Activated B cell treated with CpG ODN at 0.5 μM for 24 hours (primary cell): ENCODE data around the gene SMPD3. TPM values are rescaled to one million over a fixed set of nuclear protein-coding genes. Genes with fewer than 3 reads are reported as not detected.

Experiments used
- ATAC-seq: fragments of 200-7000 bp; cut with Tn5 transposase; one replicate; pipeline ENCODE4 v1.10.0; 2021; ENCODE audit warnings: low read depth, mild to moderate bottlenecking, moderate library complexity
- CTCF ChIA-PET: fragments of 350-600 bp; sonication (Branson Sonifier 250); formaldehyde crosslinking; loops from one replicate; lab custom pipeline; 2021; ENCODE audit warnings: antibody characterized with exemption; lab: Charles Lee
- POLR2A ChIA-PET: fragments of 350-600 bp; sonication (Branson Sonifier 250); formaldehyde crosslinking; loops from one replicate; lab custom pipeline; 2021; ENCODE audit warnings: antibody characterized with exemption; lab: Charles Lee
- DNase-seq: peaks from one replicate; pipeline ENCODE4 v3.0.0; 2022
- H3K27ac Mint-ChIP-seq: one replicate; pipeline ENCODE4 v1.8.0; 2020; ENCODE audit warnings: mixed read lengths
- H3K27me3 Mint-ChIP-seq: one replicate; pipeline ENCODE4 v1.8.0; 2021; ENCODE audit warnings: mixed read lengths
- H3K36me3 Mint-ChIP-seq: one replicate; pipeline ENCODE4 v1.8.0; 2021; ENCODE audit warnings: low read depth, mixed read lengths
- H3K4me1 Mint-ChIP-seq: one replicate; pipeline ENCODE4 v1.8.0; 2021; ENCODE audit warnings: mixed read lengths
- H3K4me3 Mint-ChIP-seq: one replicate; pipeline ENCODE4 v1.8.0; 2020; ENCODE audit warnings: mild to moderate bottlenecking, mixed read lengths
- H3K9me3 Mint-ChIP-seq: one replicate; pipeline ENCODE4 v1.8.0; 2020; ENCODE audit warnings: mixed read lengths
- CTCF ChIP-seq: fragments of 200-600 bp; IDR thresholded peaks from one replicate; pipeline ENCODE4 v1.8.0; 2022; ENCODE audit warnings: antibody characterized with exemption, mild to moderate bottlenecking
- intact Hi-C: fragments of 100-400 bp; cut with micrococcal nuclease; formaldehyde crosslinking; loops from one replicate; pipeline ENCODE4 v1.15.1; 2024
- total RNA-seq: library from RNA; stranded (reverse); gene quantifications from 2 replicates; pipeline ENCODE4 v1.2.3, GENCODE V29; 2022

SMPD3 gene
- total RNA-seq, 1 donor from 2014 or later = 0.35 TPM

- Mint-ChIP-seq H3K9me3 (peaks cover 2% of the 10 kb centered on the region), H3K27me3 (peaks cover 6% of the 10 kb centered on the region), H3K36me3 (no peaks in the 10 kb centered on the region), H3K27ac (no peak overlapping the region), H3K4me3 (no peak overlapping the region), H3K4me1 (peaks cover 24% of the 10 kb centered on the region)
- POLR2A ChIA-PET = no interaction called here
- DNase-seq (no peak), ATAC-seq (no peak)
- intact Hi-C loops = no loop called here
- no peak for TF ChIP-seq CTCF
- CTCF ChIA-PET = no interaction called here
These were observed 43.8 kb upstream of the SMPD3 start for GRCh38 chr16:68492151-68492542.

DNA sequence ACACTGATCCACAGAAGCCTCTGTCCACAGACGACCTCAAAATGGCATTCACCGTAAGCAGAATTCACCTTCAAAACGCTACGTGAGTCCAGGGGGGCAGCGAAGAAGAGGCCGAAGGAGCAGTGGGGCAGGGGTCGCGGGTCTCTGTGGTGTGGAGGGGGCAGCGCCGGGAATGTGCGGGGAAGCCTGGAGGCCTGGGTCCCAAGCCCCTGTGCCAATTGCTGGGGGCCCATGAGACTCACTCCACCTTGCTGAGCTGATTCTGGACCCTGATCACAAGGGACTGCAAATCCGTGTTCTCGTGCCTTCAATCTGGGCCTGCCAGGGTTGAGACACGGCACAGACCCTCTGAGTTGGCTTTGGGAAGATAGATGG is 43.3 kb upstream of the SMPD3 start:
- CTCF ChIA-PET = no interaction called here
- no peak overlapping the region for H3K4me3 Mint-ChIP-seq

DNA sequence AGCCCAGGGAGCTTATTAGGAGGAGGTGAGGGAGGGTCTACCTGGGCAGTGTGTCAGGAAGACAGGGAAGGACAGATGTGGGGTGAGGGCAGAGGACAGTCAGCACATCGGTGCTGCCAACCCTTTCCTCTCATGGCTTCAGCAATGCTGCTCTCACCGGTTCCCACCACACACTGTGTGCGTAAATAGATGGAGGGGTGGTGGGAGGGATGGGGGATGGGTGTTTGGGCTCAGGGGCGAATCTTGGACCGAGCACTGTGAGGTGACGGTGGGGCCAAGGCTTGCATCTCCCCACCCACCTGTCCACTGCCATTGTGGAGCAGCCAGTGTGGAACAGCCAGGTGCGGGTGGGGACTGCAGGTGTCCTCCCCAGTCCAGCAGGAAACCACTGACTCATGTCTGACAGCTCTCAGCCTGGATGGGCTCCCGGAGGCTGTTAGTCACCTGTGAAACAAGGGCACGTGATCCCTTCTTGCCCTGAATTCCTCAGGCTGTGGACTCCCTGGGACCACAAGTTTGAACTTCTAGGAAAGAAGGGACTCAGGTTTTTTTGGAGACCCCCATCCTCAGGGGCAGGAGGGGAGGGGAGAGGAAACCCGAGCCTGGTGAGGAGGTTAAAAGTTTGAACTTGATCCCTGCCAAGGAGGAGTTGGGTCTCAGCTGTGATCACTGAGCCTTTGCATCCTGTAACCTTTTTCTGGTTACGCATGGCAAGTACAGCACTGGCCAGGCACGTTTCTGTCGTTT is 42.7 kb upstream of the SMPD3 start:
- Mint-ChIP-seq H3K4me1 (peaks cover 26% of the 10 kb centered on the region), H3K9me3 (peaks cover 2% of the 10 kb centered on the region), H3K36me3 (no peaks in the 10 kb centered on the region), H3K4me3 (no peak overlapping the region), H3K27me3 (peaks cover 6% of the 10 kb centered on the region), H3K27ac (no peak overlapping the region)
- TF ChIP-seq CTCF = no peak
- intact Hi-C loops = no loop called here
- POLR2A ChIA-PET = no interaction called here
- ATAC-seq = peak; percentile 37
- DNase-seq = no peak
- CTCF ChIA-PET = no interaction called here

More for the DNA sequence above, 43.3 kb upstream of the SMPD3 start:
- no peaks in the 10 kb centered on the region for H3K36me3 Mint-ChIP-seq
- POLR2A ChIA-PET = no interaction called here
- DNase-seq (no peak), ATAC-seq (no peak)
- H3K9me3 Mint-ChIP-seq = peaks cover 2% of the 10 kb centered on the region
- H3K27ac Mint-ChIP-seq = no peak overlapping the region
- H3K27me3 Mint-ChIP-seq = peaks cover 6% of the 10 kb centered on the region
- H3K4me1 Mint-ChIP-seq = peaks cover 26% of the 10 kb centered on the region
- intact Hi-C loops = no loop called here
- TF ChIP-seq CTCF = no peak

GRCh38 chr16:68490358-68490757 is 42.0 kb upstream of the SMPD3 start:
- peaks cover 26% of the 10 kb centered on the region for H3K4me1 Mint-ChIP-seq
- H3K36me3 Mint-ChIP-seq = no peaks in the 10 kb centered on the region
- no peak overlapping the region for H3K4me3 Mint-ChIP-seq

GRCh38 chr16:68488554-68488953 is 40.2 kb upstream of the SMPD3 start:
- ChIA-PET POLR2A (no interaction called here), CTCF (no interaction called here)
- Mint-ChIP-seq H3K4me1 (peaks cover 26% of the 10 kb centered on the region), H3K27me3 (peaks cover 6% of the 10 kb centered on the region), H3K9me3 (no peaks in the 10 kb centered on the region), H3K36me3 (no peaks in the 10 kb centered on the region), H3K27ac (no peak overlapping the region), H3K4me3 (no peak overlapping the region)
- ATAC-seq = no peak
- no peak for TF ChIP-seq CTCF
- DNase-seq = no peak
- intact Hi-C loops = no loop called here

More at GRCh38 chr16:68490358-68490757, 42.0 kb upstream of the SMPD3 start:
- ATAC-seq (no peak), DNase-seq (no peak)
- ChIA-PET CTCF (no interaction called here), POLR2A (no interaction called here)
- peaks cover 2% of the 10 kb centered on the region for H3K9me3 Mint-ChIP-seq
- no peak overlapping the region for H3K27ac Mint-ChIP-seq
- TF ChIP-seq CTCF = no peak
- intact Hi-C loops = no loop called here
- H3K27me3 Mint-ChIP-seq = peaks cover 8% of the 10 kb centered on the region
